Keratinocyte (primary cell): ENCODE measurements around the gene RPL39. TPM values are rescaled to one million over a fixed set of nuclear protein-coding genes. Genes with fewer than 3 reads are reported as not detected.

Experiments
- DNase-seq: peaks from one replicate; pipeline ENCODE4 v3.0.0-alpha.2; 2011; ENCODE audit warnings: low read depth, missing footprints, low spot score
- FAIRE-seq: peaks from 2 replicates; lab custom pipeline; 2011; peaks lifted over from hg19 to GRCh38; lab: Jason Lieb, UNC
- H2AFZ ChIP-seq: 2 replicates; pipeline ENCODE4 v1.6.0; 2012; ENCODE audit warnings: low read length, control low read depth, inconsistent platforms; ENCODE audit not compliant: control insufficient read depth
- H3K27ac ChIP-seq: 2 replicates; pipeline ENCODE4 v1.5.1; 2011; ENCODE audit warnings: low read length; ENCODE audit not compliant: control insufficient read depth, insufficient read depth
- H3K27me3 ChIP-seq: 3 replicates; pipeline ENCODE4 v1.6.0; 2011; ENCODE audit warnings: low read length; ENCODE audit not compliant: control insufficient read depth, insufficient read depth; ENCODE audit errors: extremely low read depth
- H3K36me3 ChIP-seq, 2 experiments: 2 replicates in 1 of 2; 3 replicates in 1 of 2; pipeline ENCODE4 v1.5.1; 2011; ENCODE audit warnings: low read length in 2 of 2, mild to moderate bottlenecking in 1 of 2; ENCODE audit not compliant: control insufficient read depth in 2 of 2, insufficient read depth in 2 of 2; ENCODE audit errors: extremely low read depth in 1 of 2
- H3K4me1 ChIP-seq: 3 replicates; pipeline ENCODE4 v1.5.1; 2011; ENCODE audit warnings: low read length; ENCODE audit not compliant: control insufficient read depth, insufficient read depth; ENCODE audit errors: extremely low read depth
- H3K4me2 ChIP-seq: 3 replicates; pipeline ENCODE4 v1.6.0; 2011; ENCODE audit warnings: low read depth, low read length; ENCODE audit not compliant: control insufficient read depth, insufficient read depth; ENCODE audit errors: extremely low read depth
- H3K4me3 ChIP-seq, 3 experiments: fragments of 200-600 bp in 1 of 3; sonication (generic) in 1 of 3; 2 replicates in 2 of 3; 3 replicates in 1 of 3; pipeline ENCODE4 v1.5.1; 2011 to 2016; ENCODE audit warnings: low read length in 3 of 3, mild to moderate bottlenecking in 3 of 3, control low read depth in 2 of 3, inconsistent platforms in 1 of 3, low read depth in 1 of 3, mixed read lengths in 1 of 3, mixed run types in 1 of 3, moderate library complexity in 1 of 3; ENCODE audit not compliant: control insufficient read depth in 2 of 3, insufficient read depth in 2 of 3; ENCODE audit errors: extremely low read depth in 1 of 3
- H3K79me2 ChIP-seq: 2 replicates; pipeline ENCODE4 v1.6.0; 2012; ENCODE audit warnings: low read length; ENCODE audit not compliant: control insufficient read depth, insufficient read depth
- H3K9ac ChIP-seq: 3 replicates; pipeline ENCODE4 v1.6.0; 2011; ENCODE audit warnings: low read length; ENCODE audit not compliant: control insufficient read depth, insufficient read depth; ENCODE audit errors: extremely low read depth
- H3K9me1 ChIP-seq: 3 replicates; pipeline ENCODE4 v1.6.0; 2011; ENCODE audit warnings: low read length; ENCODE audit not compliant: control insufficient read depth, insufficient read depth; ENCODE audit errors: extremely low read depth
- H3K9me3 ChIP-seq: 2 replicates; pipeline ENCODE4 v1.5.1; 2012; ENCODE audit warnings: low read depth, low read length; ENCODE audit not compliant: control insufficient read depth
- H4K20me1 ChIP-seq: 3 replicates; pipeline ENCODE4 v1.6.0; 2011; ENCODE audit warnings: low read length; ENCODE audit not compliant: control insufficient read depth, insufficient read depth; ENCODE audit errors: extremely low read depth
- EZH2 ChIP-seq: IDR thresholded peaks from one replicate; pipeline ENCODE4 v1.6.1; 2012; ENCODE audit warnings: inconsistent platforms, mild to moderate bottlenecking, low read length, moderate library complexity
- dilution Hi-C: fragments of 300-500 bp; cut with MboI; formaldehyde crosslinking; loops from one replicate; pipeline ENCODE4 v1.7.0; 2020; ENCODE audit warnings: low sequenced_read_pairs; ENCODE audit not compliant: extremely low pct_ligation_motif_present
- polyA plus RNA-seq, 5 experiments: library from polyadenylated mRNA; depleted of rRNA in 3 of 5; stranded (reverse) in 3 of 5; stranded (forward) in 1 of 5; unstranded in 1 of 5; fragments of >200 nt; gene quantifications; 1 replicate in 1 of 5; 2 replicates in 3 of 5; 3 replicates in 1 of 5; pipeline versions ENCODE4 v1.2.1 to v1.2.3, GENCODE V29; 2011 to 2012; ENCODE audit warnings: missing spikeins in 2 of 5, low read depth in 1 of 5, low replicate concordance in 1 of 5
- TF ChIP-seq, protein P1 (sequence below), 3 experiments: IDR thresholded peaks in 1 of 3; conservative IDR thresholded peaks in 1 of 3; optimal IDR thresholded peaks in 1 of 3; 2 replicates in 2 of 3; 3 replicates in 1 of 3; pipeline versions ENCODE3 to v1.5.1; 2011; ENCODE audit warnings: low read length in 3 of 3, mild to moderate bottlenecking in 3 of 3, moderate library complexity in 2 of 3, control low read depth in 1 of 3, inconsistent platforms in 1 of 3; ENCODE audit not compliant: insufficient read depth in 2 of 3; ENCODE audit errors: extremely low read depth in 1 of 3

The RPL39 gene
- polyA plus RNA-seq, 1 donor (not counting 4 experiments of a cell fraction or from before 2014, with no cell fraction given): 2,842 TPM

DNA sequence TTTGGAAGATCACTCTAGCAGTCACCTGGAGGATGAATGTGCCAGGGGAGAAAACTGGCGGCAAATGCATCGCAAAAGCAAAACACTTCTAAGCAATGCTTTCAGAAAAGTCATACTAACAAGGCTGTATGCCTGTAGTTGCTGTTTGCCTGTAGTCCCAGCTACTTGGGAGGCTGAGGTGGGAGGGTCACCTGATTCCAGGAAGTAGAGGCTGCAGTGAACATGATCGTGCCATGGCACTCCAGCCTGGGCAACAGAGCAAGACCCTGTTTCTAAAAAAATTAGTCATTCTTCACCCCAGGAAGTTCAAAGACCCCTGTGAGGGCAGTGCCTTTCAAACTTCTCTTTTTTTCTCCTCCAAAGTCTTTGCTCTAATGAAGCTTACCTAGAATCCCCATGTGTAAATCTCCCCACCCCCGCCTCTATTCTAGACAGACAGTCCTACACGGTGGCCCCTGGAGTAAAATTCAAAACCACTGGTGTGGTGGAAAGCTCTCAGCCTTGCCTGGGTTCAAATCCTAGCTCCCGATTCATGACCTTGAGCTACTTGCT, 27.5 kb downstream of the RPL39 start:
- no peaks in the 10 kb centered on the region for H3K9me3 ChIP-seq
- no peaks in the 10 kb centered on the region for H3K36me3 ChIP-seq
- no peak overlapping the region for H3K4me3 ChIP-seq
- peaks cover 4% of the 10 kb centered on the region for H3K27me3 ChIP-seq
- no peak for FAIRE-seq
- H2AFZ ChIP-seq: no peak overlapping the region
- H3K27ac ChIP-seq: no peak overlapping the region
- dilution Hi-C loops: no loop called here
- no peak overlapping the region for H3K9ac ChIP-seq
- DNase-seq: no peak
- no peaks in the 10 kb centered on the region for H3K79me2 ChIP-seq
- no peaks in the 10 kb centered on the region for H4K20me1 ChIP-seq
- no peaks in the 10 kb centered on the region for H3K9me1 ChIP-seq
- no peak for TF ChIP-seq EZH2
- TF ChIP-seq, protein P1, sequence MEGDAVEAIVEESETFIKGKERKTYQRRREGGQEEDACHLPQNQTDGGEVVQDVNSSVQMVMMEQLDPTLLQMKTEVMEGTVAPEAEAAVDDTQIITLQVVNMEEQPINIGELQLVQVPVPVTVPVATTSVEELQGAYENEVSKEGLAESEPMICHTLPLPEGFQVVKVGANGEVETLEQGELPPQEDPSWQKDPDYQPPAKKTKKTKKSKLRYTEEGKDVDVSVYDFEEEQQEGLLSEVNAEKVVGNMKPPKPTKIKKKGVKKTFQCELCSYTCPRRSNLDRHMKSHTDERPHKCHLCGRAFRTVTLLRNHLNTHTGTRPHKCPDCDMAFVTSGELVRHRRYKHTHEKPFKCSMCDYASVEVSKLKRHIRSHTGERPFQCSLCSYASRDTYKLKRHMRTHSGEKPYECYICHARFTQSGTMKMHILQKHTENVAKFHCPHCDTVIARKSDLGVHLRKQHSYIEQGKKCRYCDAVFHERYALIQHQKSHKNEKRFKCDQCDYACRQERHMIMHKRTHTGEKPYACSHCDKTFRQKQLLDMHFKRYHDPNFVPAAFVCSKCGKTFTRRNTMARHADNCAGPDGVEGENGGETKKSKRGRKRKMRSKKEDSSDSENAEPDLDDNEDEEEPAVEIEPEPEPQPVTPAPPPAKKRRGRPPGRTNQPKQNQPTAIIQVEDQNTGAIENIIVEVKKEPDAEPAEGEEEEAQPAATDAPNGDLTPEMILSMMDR (optimal IDR thresholded peaks at IDR 0.05 in 1 of 3, IDR thresholded peaks at IDR 0.05 in 1 of 3, conservative IDR thresholded peaks at IDR 0.05 in 1 of 3; ENCODE audit: extremely low read depth in 1 of 3, insufficient read depth in 2 of 3, low read length in 3 of 3): no peak
- no peak overlapping the region for H3K4me2 ChIP-seq
- H3K4me1 ChIP-seq: no peaks in the 10 kb centered on the region

DNA sequence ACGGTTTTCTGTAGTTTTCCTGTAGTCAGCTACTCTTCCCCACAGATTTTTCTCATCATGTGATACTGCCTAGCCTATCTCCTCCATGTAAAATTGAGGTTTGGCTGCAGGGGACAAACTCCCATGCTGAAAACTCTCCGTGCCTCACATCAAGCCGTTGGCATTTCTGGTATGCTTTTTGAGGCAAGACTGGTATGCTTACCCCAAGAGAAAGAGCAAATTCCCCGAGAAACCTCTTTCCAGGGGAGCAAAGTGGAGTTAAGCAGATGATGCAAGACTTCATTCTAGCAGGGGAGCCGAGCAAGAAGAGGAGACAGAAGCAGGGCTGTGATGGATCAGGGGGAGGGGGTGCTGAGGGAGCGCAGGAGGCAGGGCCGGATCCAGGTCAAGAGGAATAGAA, 28.2 kb downstream of the RPL39 start:
- H3K27ac ChIP-seq: no peak overlapping the region
- no peaks in the 10 kb centered on the region for H3K36me3 ChIP-seq
- H2AFZ ChIP-seq: no peak overlapping the region
- no peaks in the 10 kb centered on the region for H3K9me3 ChIP-seq
- DNase-seq (no peak), FAIRE-seq (no peak)
- peak overlapping the region; percentile 8 for H3K4me2 ChIP-seq
- no peaks in the 10 kb centered on the region for H3K9me1 ChIP-seq
- no peak overlapping the region for H3K4me3 ChIP-seq
- TF ChIP-seq, protein P1 (optimal IDR thresholded peaks at IDR 0.05 in 1 of 3, IDR thresholded peaks at IDR 0.05 in 1 of 3, conservative IDR thresholded peaks at IDR 0.05 in 1 of 3; ENCODE audit: extremely low read depth in 1 of 3, insufficient read depth in 2 of 3, low read length in 3 of 3): no peak
- H3K27me3 ChIP-seq: peaks cover 4% of the 10 kb centered on the region
- no peaks in the 10 kb centered on the region for H3K79me2 ChIP-seq
- H4K20me1 ChIP-seq: no peaks in the 10 kb centered on the region
- no peak overlapping the region for H3K9ac ChIP-seq
- H3K4me1 ChIP-seq: no peaks in the 10 kb centered on the region
- dilution Hi-C loops: no loop called here
